K562 (cell line): ENCODE measurements around the gene YIPF2. TPM values are rescaled to one million over a fixed set of nuclear protein-coding genes. Genes with fewer than 3 reads are reported as not detected.
A peak's percentile ranks its signal among the peaks of the same experiment; 100 is the strongest.
"Not testable (repeated sequence)": the region's sequence is repeated elsewhere in the genome, so short reads cannot be mapped to it uniquely, and the experiment has no call there.

Experiments used
- ATAC-seq: fragments of 200-7000 bp; cut with Tn5 transposase; 3 replicates; pipeline ENCODE4 v1.9.1; 2020; ENCODE audit warnings: moderate library complexity
- BruUV-seq: library from RNA; stranded (reverse); fragments of 400-500 nt; replicated peaks from 2 replicates; lab custom pipeline; 2021; lab: Mats Ljungman, UMichigan
- CTCF ChIA-PET: fragments of 300-600 bp; formaldehyde crosslinking; extraction: SDS; loops from one replicate; lab custom pipeline; 2021; ENCODE audit warnings: low intra/inter-chr PET ratio; lab: Yijun Ruan, JAX
- POLR2A ChIA-PET: fragments of 300-600, 350-650 bp; sonication (Branson Sonifier 250); formaldehyde crosslinking; extraction: SDS; loops from one replicate; lab custom pipeline; 2021; ENCODE audit warnings: antibody characterized with exemption, inconsistent platforms; lab: Yijun Ruan, JAX
- DNase-seq, 4 experiments: peaks; one replicate each; pipeline versions ENCODE4 v3.0.0 to v3.0.0-alpha.2; 2011 to 2018; ENCODE audit warnings: low spot score in 3 of 4, mixed read lengths in 3 of 4; ENCODE audit errors: extremely low read depth in 1 of 4
- FAIRE-seq: peaks from 2 replicates; lab custom pipeline; 2011; peaks lifted over from hg19 to GRCh38; lab: Jason Lieb, UNC
- H2AFZ ChIP-seq: 2 replicates; pipeline ENCODE4 v1.6.0; 2011; ENCODE audit warnings: low read depth, low read length, control low read depth, inconsistent platforms
- H3K27ac ChIP-seq: fragments of 200-600 bp; 3 replicates; pipeline ENCODE4 v1.8.0; 2011; ENCODE audit warnings: low read depth, mild to moderate bottlenecking, control low read depth, inconsistent platforms, low read length, moderate library complexity, mixed read lengths; ENCODE audit errors: extremely low read depth
- H3K27me3 ChIP-seq, 2 experiments: fragments of 300-600 bp in 1 of 2; 2 replicates in 1 of 2; 3 replicates in 1 of 2; pipeline versions ENCODE4 v1.6.0 to v1.8.0; 2011; ENCODE audit warnings: inconsistent platforms in 2 of 2, low read length in 2 of 2, mild to moderate bottlenecking in 1 of 2, mixed read lengths in 1 of 2, moderate library complexity in 1 of 2; ENCODE audit not compliant: control insufficient read depth in 2 of 2, insufficient read depth in 2 of 2
- H3K36me3 ChIP-seq: fragments of 300-600 bp; 3 replicates; pipeline ENCODE4 v1.8.0; 2011; ENCODE audit warnings: mild to moderate bottlenecking, low read length, inconsistent platforms; ENCODE audit not compliant: control insufficient read depth, insufficient read depth
- H3K4me1 ChIP-seq, 2 experiments: fragments of 200-600 bp in 1 of 2; replicated peaks in 1 of 2; 2 replicates in 1 of 2; 3 replicates in 1 of 2; pipeline versions ENCODE4 v1.5.1 to v1.8.0; 2011; ENCODE audit warnings: inconsistent platforms in 2 of 2, low read length in 2 of 2, mild to moderate bottlenecking in 1 of 2, mixed read lengths in 1 of 2, moderate library complexity in 1 of 2; ENCODE audit not compliant: control insufficient read depth in 2 of 2, insufficient read depth in 2 of 2
- H3K4me2 ChIP-seq: 2 replicates; pipeline ENCODE4 v1.6.1; 2011; ENCODE audit warnings: low read length, control low read depth, inconsistent platforms, mixed read lengths; ENCODE audit not compliant: insufficient read depth
- H3K4me3 ChIP-seq: fragments of 200-600 bp; sonication (generic), shearing (Covaris generic); 2 replicates; pipeline ENCODE4 v1.5.1; 2016; ENCODE audit warnings: control low read depth, inconsistent platforms
- H3K79me2 ChIP-seq: fragments of 200-600 bp; 3 replicates; pipeline ENCODE4 v1.8.0; 2011; ENCODE audit warnings: low read length, inconsistent platforms; ENCODE audit not compliant: control insufficient read depth, insufficient read depth
- H3K9ac ChIP-seq, 2 experiments: 2 replicates each; pipeline versions ENCODE4 v1.6.0 to v1.6.1; 2011; ENCODE audit warnings: low read depth in 2 of 2, low read length in 2 of 2, control low read depth in 1 of 2, inconsistent platforms in 1 of 2, mild to moderate bottlenecking in 1 of 2, mixed read lengths in 1 of 2; ENCODE audit not compliant: insufficient read depth in 1 of 2
- H3K9me1 ChIP-seq: one replicate; pipeline ENCODE4 v1.6.0; 2011; ENCODE audit warnings: inconsistent platforms, mild to moderate bottlenecking, low read length, moderate library complexity; ENCODE audit not compliant: control insufficient read depth, insufficient read depth
- H3K9me3 ChIP-seq: replicated peaks from 2 replicates; pipeline ENCODE4 v1.5.1; 2011; ENCODE audit warnings: low read depth, low read length, inconsistent platforms; ENCODE audit not compliant: control insufficient read depth, insufficient read depth
- H4K20me1 ChIP-seq: replicated peaks from 2 replicates; pipeline ENCODE4 v1.6.1; 2011; ENCODE audit warnings: low read length, inconsistent platforms, mixed read lengths; ENCODE audit not compliant: control insufficient read depth, insufficient read depth
- CBX1 ChIP-seq: sonication (generic); IDR thresholded peaks from 2 replicates; pipeline ENCODE4 v1.6.1; 2016; ENCODE audit warnings: antibody characterized with exemption, low read depth, mild to moderate bottlenecking
- CEBPB ChIP-seq: fragments of 450-650 bp; IDR thresholded peaks from 2 replicates; pipeline ENCODE4 v1.6.1; 2016; ENCODE audit warnings: missing genetic modification characterization, missing compliant biosample characterization
- HDGF ChIP-seq: fragments of 450-650 bp; IDR thresholded peaks from 2 replicates; pipeline ENCODE4 v1.6.1; 2016
- VEZF1 ChIP-seq: fragments of 200-800 bp; sonication (Bioruptor generic); IDR thresholded peaks from 2 replicates; pipeline ENCODE4 v1.6.1; 2017; ENCODE audit warnings: missing genetic modification characterization, missing compliant biosample characterization
- WGBS: fragments of 100-300 bp; shearing (Covaris generic); methylation state at CpG from one replicate; pipeline ENCODE4 v1.1.6; 2016; ENCODE audit warnings: low coverage, mixed read lengths; ENCODE audit not compliant: insufficient coverage; ENCODE audit errors: missing lambda C conversion rate; 5-methylcytosine and 5-hydroxymethylcytosine counted together
- in situ Hi-C: fragments of 300-500 bp; cut with MboI; formaldehyde crosslinking; loops from 4 replicates; pipeline ENCODE4 v1.15.0; 2018; ENCODE audit warnings: inconsistent platforms, mixed read lengths
- intact Hi-C: fragments of 100-400 bp; cut with micrococcal nuclease; formaldehyde crosslinking; loops from 2 replicates; pipeline ENCODE4 v1.14.2; 2022
- polyA plus RNA-seq, 8 experiments: library from polyadenylated mRNA; depleted of rRNA in 4 of 8; stranded (reverse) in 5 of 8; unstranded in 3 of 8; fragments of >200 nt; fragmentation: Nextera tagmentation in 2 of 8; fragmentation: Illumina TruSeq in 1 of 8; extraction: Ambion mirVana in 2 of 8; extraction: Trizol in 1 of 8; gene quantifications; 2 replicates each; pipeline versions ENCODE4 v1.2.1 to v1.2.3, GENCODE V29; 2011 to 2014; ENCODE audit warnings: inconsistent platforms in 1 of 8, missing spikeins in 1 of 8
- total RNA-seq, 7 experiments: library from RNA; depleted of rRNA in 6 of 7; stranded (reverse); fragments of >200 nt in 6 of 7; fragmentation: Illumina TruSeq in 2 of 7; extraction: Trizol in 2 of 7; gene quantifications; 2 replicates each; pipeline versions ENCODE4 v1.2.1 to v1.2.3, GENCODE V29; 2011 to 2021; ENCODE audit warnings: low replicate concordance in 1 of 7

YIPF2 gene
- total and polyA plus RNA-seq, 9 of the 15 experiments (the other 6 are each of a cell fraction or from before 2014, with no cell fraction given): 1.3 to 65.2 (median 31.6) TPM

- ChIA-PET CTCF (no interaction called here), POLR2A (interaction anchor here (0.7 to 1.6 kb wide), 4 partner anchors 14 to 157 kb away, joined by 3 to 5 read pairs (median 4); no protein-coding TSS in a partner anchor)
- intact Hi-C loops: no loop called here
- peak overlapping the region; percentile 76 to 80; a peak in 3 of 4 replicates for H3K9ac ChIP-seq
- H3K4me1 ChIP-seq: peaks cover 52 to 58% of the 10 kb centered on the region in 2 experiments
- TF ChIP-seq CBX1 (no peak), VEZF1 (peak; percentile 8; the same call in 1 of the 2 replicates)
- no peak overlapping the region for H2AFZ ChIP-seq
- peaks cover 96% of the 10 kb centered on the region for H3K79me2 ChIP-seq
- no peak for ATAC-seq
- H4K20me1 ChIP-seq: no peaks in the 10 kb centered on the region
- no peaks in the 10 kb centered on the region for H3K9me3 ChIP-seq
- H3K4me2 ChIP-seq: peak overlapping the region; percentile 95
- 67% methylated on average over 3 of the region's 3 CpGs for WGBS
- no peak for FAIRE-seq
- peaks cover 38% of the 10 kb centered on the region; the same call in 2 of the 3 replicates for H3K36me3 ChIP-seq
- H3K9me1 ChIP-seq: no peaks in the 10 kb centered on the region
- no peak overlapping the region for H3K4me3 ChIP-seq
- no peak for DNase-seq
- TSS peak; percentile 22 for BruUV-seq
- in situ Hi-C loops: no loop called here
- no peaks in the 10 kb centered on the region for H3K27me3 ChIP-seq
- peak overlapping the region; percentile 95 for H3K27ac ChIP-seq
Observed at GRCh38 chr19:10878253-10878652, 50.2 kb downstream of the YIPF2 start.

DNA sequence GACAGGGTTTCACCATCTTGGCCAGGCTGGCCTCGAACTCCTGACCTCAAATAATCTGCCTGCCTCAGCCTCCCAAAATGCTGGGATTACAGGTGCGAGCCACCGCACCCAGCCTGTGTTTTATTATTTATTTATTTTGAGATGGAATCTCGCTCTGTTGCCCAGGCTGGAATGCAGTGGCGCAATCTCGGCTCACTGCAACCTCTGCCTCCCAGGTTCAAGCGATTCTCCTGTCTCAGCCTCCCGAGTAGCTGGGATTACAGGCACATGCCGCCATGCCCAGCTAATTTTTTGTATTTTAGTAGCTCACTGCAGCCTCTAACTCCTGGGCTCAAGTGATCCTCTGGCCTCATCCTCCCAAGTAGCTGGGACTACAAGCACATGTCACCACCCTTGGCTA lies 50.8 kb downstream of the YIPF2 start:
- DNase-seq, in situ Hi-C loops, CTCF ChIA-PET, H4K20me1 ChIP-seq, H3K9me3 ChIP-seq, H3K4me3 ChIP-seq, H2AFZ ChIP-seq, FAIRE-seq, ATAC-seq, H3K27me3 ChIP-seq, BruUV-seq, intact Hi-C loops, H3K9me1 ChIP-seq: not testable (repeated sequence)
- Histone ChIP-seq H3K4me2 (peak overlapping the region; percentile 95; the same call in 1 of the 2 replicates), H3K27ac (peak overlapping the region; percentile 95; the same call in 2 of the 3 replicates), H3K4me1 (peaks cover 57 to 58% of the 10 kb centered on the region in 2 experiments), H3K36me3 (peaks cover 34% of the 10 kb centered on the region; the same call in 2 of the 3 replicates), H3K9ac (peak overlapping the region; percentile 36 to 80; a peak in 2 of 4 replicates), H3K79me2 (peaks cover 96% of the 10 kb centered on the region)
- WGBS: 92% methylated on average over 7 of the region's 9 CpGs
- 0 out of 2 replicates have a peak, but pooled peaks have one; percentile 29 for TF ChIP-seq HDGF
- peak; percentile 47; the same call in 1 of the 2 replicates for TF ChIP-seq CEBPB (tag)
- POLR2A ChIA-PET: interaction anchor here (0.6 to 2.2 kb wide), 4 partner anchors 9 to 315 kb away, joined by 3 to 6 read pairs (median 4); no protein-coding TSS in a partner anchor
